ENCODE measurements around the gene PCNX1.
"Not testable (repeated sequence)": the region's sequence is repeated elsewhere in the genome, so short reads cannot be mapped to it uniquely, and the experiment has no call there.

Gene PCNX1

GRCh38 chr14:71063351-71063750 lies 156.1 kb downstream of the PCNX1 start:
- DNase-seq (ENCODE audit: low read depth in 2 of 2, low spot score in 1 of 2) = no peak

- not testable (repeated sequence) for DNase-seq (ENCODE audit: low read depth in 2 of 2, low spot score in 1 of 2)
Measured at GRCh38 chr14:71064747-71065146, 157.5 kb downstream of the PCNX1 start.

GRCh38 chr14:71070169-71070568 lies 162.9 kb downstream of the PCNX1 start:
- DNase-seq (ENCODE audit: low read depth in 2 of 2, low spot score in 1 of 2) = no peak

GRCh38 chr14:71071042-71071441 lies 163.8 kb downstream of the PCNX1 start:
- no peak for DNase-seq (ENCODE audit: low read depth in 2 of 2, low spot score in 1 of 2)

- no peak for DNase-seq (ENCODE audit: low read depth in 2 of 2, low spot score in 1 of 2)
Measured at GRCh38 chr14:71076462-71077092, 169.3 kb downstream of the PCNX1 start.

GRCh38 chr14:71078500-71078899 lies 171.2 kb downstream of the PCNX1 start:
- no peak for DNase-seq (ENCODE audit: low read depth in 2 of 2, low spot score in 1 of 2)

GRCh38 chr14:71086567-71086966 lies 179.3 kb downstream of the PCNX1 start:
- DNase-seq (ENCODE audit: low read depth in 2 of 2, low spot score in 1 of 2) = no peak

- no peak for DNase-seq (ENCODE audit: low read depth in 2 of 2, low spot score in 1 of 2)
Measured at GRCh38 chr14:71089971-71090370, 182.7 kb downstream of the PCNX1 start.

GRCh38 chr14:71094722-71095121 lies 187.5 kb downstream of the PCNX1 start:
- DNase-seq (ENCODE audit: low read depth in 2 of 2, low spot score in 1 of 2) = no peak

GRCh38 chr14:71096947-71097346 lies 189.7 kb downstream of the PCNX1 start:
- no peak for DNase-seq (ENCODE audit: low read depth in 2 of 2, low spot score in 1 of 2)

GRCh38 chr14:71103662-71104484 lies 196.6 kb downstream of the PCNX1 start:
- DNase-seq (ENCODE audit: low read depth in 2 of 2, low spot score in 1 of 2) = no peak

- no peak for DNase-seq (ENCODE audit: low read depth in 2 of 2, low spot score in 1 of 2)
Measured at GRCh38 chr14:71105177-71105576, 197.9 kb downstream of the PCNX1 start.

- DNase-seq (ENCODE audit: low read depth in 2 of 2, low spot score in 1 of 2) = no peak
Measured at GRCh38 chr14:71107921-71108320, 200.7 kb downstream of the PCNX1 start.

- DNase-seq (ENCODE audit: low read depth in 2 of 2, low spot score in 1 of 2) = no peak
Measured at GRCh38 chr14:71108398-71109119, 201.3 kb downstream of the PCNX1 start.

- no peak for DNase-seq (ENCODE audit: low read depth in 2 of 2, low spot score in 1 of 2)
Measured at GRCh38 chr14:71113376-71113775, 206.1 kb downstream of the PCNX1 start.

GRCh38 chr14:71114565-71114964 lies 207.3 kb downstream of the PCNX1 start:
- no peak for DNase-seq (ENCODE audit: low read depth in 2 of 2, low spot score in 1 of 2)

- DNase-seq (ENCODE audit: low read depth in 2 of 2, low spot score in 1 of 2) = no peak
Measured at GRCh38 chr14:71115306-71115705, 208.0 kb downstream of the PCNX1 start.

GRCh38 chr14:71115821-71116567 lies 208.7 kb downstream of the PCNX1 start:
- DNase-seq (ENCODE audit: low read depth in 2 of 2, low spot score in 1 of 2) = no peak

GRCh38 chr14:71116568-71117122 lies 209.4 kb downstream of the PCNX1 start:
- DNase-seq (ENCODE audit: low read depth in 2 of 2, low spot score in 1 of 2) = no peak

- no peak for DNase-seq (ENCODE audit: low read depth in 2 of 2, low spot score in 1 of 2)
Measured at GRCh38 chr14:71117839-71118743, 210.8 kb downstream of the PCNX1 start.
